H1 (cell line): Measurements from ENCODE around the gene COL4A2. TPM values are rescaled to one million over a fixed set of nuclear protein-coding genes. Genes with fewer than 3 reads are reported as not detected.

Experiments
- CHD7 ChIP-seq: fragments of 300-600 bp; sonication (generic); IDR thresholded peaks from 2 replicates; pipeline ENCODE4 v1.7.1; 2012; ENCODE audit warnings: low read length, moderate library complexity, mild to moderate bottlenecking, inconsistent platforms; ENCODE audit not compliant: insufficient replicate concordance
- polyA plus RNA-seq, 7 experiments: library from polyadenylated mRNA; depleted of rRNA in 3 of 7; stranded (reverse) in 5 of 7; unstranded in 2 of 7; fragments of >200 nt in 5 of 7; fragments of 200-250 nt in 2 of 7; gene quantifications; 1 replicate in 5 of 7; 2 replicates in 1 of 7; 4 replicates in 1 of 7; pipeline versions ENCODE4 v1.2.1 to v1.2.3, GENCODE V29; 2011 to 2013; ENCODE audit warnings: missing spikeins in 2 of 7, mixed read lengths in 2 of 7
- total RNA-seq: library from RNA; stranded (reverse); fragmentation: NEBNext Ultra II Directional; extraction: Animal tissue kit (Norgen Biotek cat#: 25700); gene quantifications from 2 replicates; pipeline ENCODE4 v1.2.1, GENCODE V29; 2021

COL4A2 gene
- total and polyA plus RNA-seq, 2 of the 8 experiments (the other 6 are each of a cell fraction or from before 2014, with no cell fraction given), result 80.4 to 87.3 TPM

GRCh38 chr13:110413676-110414040, 106.6 kb downstream of the COL4A2 start (continued):
- TF ChIP-seq CHD7, result no peak
